Measurements from ENCODE around the gene ADSS1.

DNA sequence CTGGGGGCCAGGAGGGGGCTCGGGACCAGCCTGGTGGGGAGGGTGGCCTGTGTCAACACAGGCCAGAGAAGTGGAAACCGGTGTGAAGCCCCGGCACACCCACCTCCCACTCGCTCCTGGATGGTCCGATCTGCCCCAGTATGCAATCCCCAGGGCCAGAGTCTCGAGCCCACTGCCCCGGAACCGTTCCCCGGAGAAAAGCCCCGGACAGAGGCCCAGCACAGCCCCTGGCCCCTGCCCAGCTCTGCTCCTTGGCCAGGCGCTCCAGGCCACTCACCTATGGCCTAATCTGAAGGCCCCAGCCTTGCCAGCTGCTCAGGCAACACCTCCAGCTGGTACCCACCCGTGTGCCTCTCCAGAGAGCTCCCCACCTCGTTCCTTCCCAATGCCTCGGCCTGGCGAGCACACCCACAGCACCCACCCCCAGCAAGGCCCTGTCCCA is 53.8 kb downstream of the ADSS1 start:
- TF ChIP-seq POLR2A (IDR thresholded peaks at IDR 0.05; ENCODE audit: low read length) (no peak), GATA1 (IDR thresholded peaks at IDR 0.05; ENCODE audit: low read depth, low read length) (no peak)

Measured in erythroblast (primary cell).